Hematopoietic multipotent progenitor cell treated with erythropoietin and hydrocortisone succinate and interleukin-3 and kit ligand, for 17 days (in vitro differentiated cells): Measurements from ENCODE around the gene HLCS.

ENCODE experiments used
- DNase-seq: peaks from one replicate; pipeline ENCODE4 v3.0.0-alpha.2; 2015; ENCODE audit warnings: low spot score

The HLCS gene

DNA sequence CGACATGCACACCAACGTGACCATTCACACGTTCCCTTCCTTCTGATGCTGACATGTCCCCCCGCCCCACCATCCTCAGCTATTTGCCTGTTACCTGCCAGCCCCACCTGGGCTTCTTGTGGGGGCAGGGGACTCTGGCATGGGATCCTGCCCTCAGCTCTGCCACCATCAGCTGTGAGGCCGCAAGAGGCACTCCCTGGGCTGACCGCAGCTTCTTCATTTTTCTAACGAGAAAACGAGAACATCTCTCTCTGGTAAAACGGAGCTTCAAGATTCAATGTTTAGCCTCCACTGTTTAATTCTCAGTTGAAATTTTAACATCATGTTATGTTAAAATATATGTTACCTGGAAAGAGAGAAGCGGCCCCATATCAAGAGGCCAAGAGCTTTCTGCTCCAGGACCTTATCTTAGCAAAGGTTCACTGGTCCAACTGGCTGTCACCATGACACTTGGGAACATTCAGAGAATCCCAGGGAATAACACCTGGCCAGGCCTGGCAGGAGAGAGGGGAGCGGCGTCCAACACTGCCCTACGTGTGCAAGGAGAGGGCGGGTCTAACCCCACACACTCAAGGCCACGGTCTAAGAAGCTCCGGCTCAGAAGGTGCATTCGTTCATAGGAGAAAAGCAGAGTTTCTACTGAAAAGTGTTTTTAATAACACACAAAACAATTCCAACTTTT, 51.3 kb downstream of the HLCS start:
- DNase-seq = no peak

DNA sequence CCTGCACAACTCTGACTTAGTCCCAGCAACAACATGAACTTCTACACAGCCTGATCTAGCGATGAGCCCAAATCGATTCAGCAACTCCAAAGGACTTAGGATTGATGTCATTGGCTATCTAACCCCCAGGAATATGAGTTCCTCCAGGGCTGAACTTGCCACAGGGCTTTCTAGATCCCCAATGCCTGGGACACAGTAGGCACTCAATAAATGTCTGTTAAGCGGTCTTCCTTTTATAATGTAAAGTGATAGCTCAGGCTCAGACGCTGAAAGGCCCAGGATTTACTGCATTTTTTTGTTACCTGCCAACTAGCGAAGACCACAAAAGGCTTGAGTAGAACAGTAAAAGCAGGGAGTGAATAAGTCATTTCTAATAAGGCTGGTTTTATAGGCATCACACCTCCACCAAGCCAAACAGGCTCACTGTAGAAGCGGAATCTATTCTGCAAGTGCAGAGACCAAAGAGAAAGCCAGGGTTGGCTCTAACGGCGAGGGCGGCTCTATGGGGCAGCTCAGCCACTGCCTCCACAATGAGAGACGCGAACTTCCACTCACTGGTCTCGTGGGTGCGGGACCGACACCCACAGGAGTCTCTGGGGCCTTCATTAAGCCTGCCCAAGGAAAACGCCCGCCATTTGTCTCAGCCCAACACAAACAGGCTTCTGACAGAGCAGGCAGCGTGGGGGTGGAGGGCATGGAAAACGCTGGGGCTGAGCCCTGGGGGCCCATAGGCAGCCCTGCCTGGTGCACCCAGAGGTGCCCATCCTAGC, 52.0 kb downstream of the HLCS start:
- no peak for DNase-seq

DNA sequence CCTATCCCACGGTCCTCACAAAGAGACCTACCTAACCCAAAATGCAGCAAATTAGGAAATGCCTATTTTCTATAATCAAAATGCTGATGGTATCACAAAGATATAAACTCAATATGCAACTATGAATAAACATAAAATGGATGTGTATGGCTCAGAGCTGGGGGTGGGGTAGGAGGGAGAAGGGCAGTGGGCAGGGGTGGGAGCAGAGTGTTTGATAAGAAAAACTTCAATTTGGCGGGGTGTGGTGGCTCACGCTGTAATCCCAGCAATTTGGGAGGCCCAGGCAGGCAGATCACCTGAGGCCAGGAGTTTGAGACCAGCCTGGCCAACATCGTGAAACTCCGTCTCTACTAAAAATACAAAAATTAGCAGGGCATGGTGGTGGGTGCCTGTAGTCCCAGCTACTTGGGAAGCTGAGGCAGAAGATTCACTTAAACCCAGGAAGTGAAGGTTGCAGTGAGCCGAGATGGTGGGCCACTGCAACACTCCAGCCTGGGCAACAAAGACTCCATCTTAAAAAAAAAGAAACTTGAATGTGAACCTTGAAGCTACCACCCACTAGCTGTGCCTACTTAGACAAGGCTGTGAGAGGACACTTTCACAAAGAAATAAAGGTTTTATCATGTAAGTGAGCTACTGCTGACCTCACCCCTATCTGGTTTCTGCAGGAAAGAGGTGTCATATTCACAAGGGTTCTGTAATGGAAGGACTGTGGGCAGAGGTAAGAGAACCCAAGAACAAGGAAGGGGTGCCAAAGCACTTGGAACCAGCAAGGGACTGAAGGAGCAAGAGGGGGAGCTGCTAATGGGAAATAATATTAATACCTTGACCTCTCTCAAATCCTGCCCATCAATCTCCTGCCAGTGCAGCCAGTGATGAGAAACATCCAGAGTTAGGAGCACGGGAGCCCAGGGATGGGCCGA, 53.0 kb downstream of the HLCS start:
- no peak for DNase-seq

DNA sequence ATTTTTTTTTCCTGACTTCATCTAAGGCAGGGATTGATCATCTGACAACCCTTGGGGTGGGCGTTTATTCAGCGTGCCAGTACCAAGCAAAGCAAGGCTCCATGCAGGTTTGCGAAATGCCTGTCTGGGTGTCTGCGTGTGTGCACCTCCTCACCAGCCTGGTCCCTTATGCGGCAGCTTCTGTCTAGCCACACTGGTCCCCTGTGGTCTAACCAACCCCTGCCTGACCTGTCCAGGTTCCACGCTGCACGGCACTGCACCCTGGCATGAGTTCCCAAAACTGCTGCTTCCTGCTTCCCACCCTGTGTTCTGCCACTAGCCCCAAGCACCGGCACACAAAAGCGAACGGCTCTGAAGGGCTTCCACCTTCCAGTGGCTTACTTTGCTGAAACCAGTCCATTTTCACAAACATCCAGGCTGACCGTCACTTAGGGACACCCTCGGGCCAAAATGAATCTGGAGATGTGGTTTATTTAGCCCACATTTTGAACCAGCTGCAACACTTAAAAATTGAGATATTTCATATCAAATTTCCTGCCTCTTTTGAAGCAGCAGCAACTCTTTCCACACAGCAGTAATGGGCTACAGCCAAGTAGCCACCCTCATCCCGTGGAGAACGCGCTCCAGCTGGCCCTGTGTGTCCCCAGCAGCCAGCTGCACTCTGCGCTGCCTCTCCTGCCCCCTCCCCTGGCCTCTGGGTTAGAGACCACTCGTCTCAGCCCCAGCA, 55.7 kb downstream of the HLCS start:
- no peak for DNase-seq

DNA sequence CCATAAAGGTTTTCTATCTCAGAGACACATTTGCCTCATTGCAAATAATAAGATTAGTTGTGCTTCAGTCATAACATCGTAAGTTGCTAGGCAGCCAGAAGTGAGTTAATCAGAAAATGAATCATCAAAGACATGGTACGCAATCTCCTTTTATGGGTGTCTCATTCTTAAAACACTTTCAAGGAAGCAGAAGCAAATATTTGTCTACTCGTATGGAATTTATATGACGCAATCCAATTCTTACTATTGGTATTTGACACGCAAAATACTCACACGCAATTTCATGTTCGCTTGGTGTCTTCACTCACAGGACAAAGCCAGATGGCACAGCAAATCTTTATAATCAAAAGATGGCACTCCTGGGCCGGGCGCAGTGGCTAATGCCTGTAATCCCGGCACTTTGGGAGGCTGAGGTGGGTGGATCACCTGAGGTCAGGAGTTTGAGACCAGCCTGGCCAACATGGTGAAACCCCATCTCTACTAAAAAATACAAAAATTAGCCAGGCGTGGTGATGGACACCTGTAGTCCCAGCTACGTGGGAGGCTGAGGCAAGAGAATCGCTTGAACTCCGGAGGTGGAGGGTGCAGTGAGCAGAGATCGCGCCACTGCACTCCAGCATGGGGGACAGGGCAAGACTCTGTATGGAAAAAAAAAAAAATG, 56.4 kb downstream of the HLCS start:
- no peak for DNase-seq

DNA sequence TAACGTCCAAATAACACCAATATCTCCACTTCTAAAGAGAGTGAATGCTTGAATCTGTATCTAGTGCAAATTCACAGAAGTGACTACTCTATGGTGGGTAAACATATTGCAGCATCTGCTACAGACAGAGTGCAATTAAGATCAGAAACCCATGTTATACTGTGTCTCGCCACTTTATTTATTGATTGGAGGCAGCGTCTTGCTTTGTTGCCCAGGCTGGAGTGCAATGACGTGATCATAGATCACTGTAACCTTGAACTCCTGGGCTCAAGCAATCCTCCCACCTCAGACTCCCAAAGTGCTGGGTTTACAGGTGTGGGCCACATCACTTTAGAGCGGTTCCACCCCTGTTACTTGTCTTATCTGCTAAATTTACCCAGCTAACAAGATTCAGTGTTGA, 57.0 kb downstream of the HLCS start:
- DNase-seq = no peak

DNA sequence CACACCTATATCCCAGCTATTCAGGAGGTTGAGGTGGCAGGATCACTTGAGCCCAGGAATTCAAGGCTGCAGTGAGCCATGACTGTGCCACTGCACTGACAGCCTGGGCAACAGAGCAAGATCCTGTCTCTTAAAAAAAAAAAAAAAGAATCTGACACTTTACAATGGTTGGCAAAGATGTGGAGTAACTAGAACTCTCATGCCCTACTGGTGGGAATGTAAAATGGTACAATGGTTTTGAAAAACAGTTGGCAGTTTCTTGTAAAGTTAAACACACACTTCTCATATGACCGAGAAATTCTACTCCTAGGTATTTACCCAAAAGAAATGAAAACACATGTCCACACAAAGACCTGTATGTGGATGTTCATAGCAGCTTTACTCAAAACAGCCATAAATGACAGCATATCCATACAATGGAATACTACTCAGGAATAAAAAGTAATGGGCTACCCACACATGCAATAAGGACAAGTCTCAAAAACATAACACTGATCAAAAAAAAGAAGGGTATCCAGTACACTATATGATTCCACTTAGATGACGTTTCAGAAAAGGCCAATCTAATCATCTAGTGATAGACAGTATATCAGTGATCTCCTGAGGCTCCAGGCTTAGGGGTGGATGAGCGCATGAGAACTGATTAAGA, 58.1 kb downstream of the HLCS start:
- no peak for DNase-seq

DNA sequence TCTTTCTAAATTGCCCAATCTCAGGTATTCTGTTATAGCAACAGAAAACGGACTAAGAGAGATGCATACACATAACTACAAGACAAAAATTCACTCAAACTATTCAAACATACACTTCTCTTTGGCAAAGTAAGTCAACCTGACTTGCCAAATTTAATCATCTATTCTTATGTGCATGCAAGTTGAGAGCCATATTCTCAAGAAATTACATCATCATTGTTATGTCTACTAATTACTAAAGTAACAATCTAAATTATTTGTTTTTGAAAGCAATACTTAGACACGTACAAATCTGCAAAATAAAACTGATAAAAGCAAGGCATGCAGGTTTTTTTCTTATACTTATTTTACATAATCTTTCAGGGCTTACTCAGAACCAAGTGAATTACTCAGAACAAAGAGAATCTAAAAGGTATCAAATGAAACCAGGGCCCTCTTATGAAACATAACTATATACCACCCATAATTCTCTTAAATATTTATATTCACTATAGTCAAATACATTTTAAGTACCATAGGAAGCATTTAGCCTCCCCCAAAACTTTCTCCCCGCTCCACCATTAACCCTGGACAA, 62.3 kb downstream of the HLCS start:
- DNase-seq = no peak

DNA sequence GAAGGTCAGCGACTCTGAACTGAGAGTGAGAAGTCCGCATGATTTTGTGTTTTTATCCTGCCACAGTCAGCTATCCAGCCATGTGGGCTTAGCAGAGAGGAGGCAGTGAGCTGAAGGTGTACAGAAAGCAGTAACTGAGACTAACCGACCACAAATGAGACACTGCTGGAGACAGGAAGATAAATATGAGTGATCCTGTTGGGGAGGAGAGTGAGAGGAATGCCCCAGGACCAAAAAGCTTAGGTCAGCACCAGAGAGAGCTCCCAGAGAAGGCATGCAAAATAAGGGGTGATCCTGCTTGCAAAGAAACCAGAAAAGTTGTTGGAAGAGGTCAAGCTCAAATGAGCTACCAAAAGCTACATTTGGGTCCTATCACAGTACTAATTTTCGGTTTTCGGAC, 63.7 kb downstream of the HLCS start:
- no peak for DNase-seq

DNA sequence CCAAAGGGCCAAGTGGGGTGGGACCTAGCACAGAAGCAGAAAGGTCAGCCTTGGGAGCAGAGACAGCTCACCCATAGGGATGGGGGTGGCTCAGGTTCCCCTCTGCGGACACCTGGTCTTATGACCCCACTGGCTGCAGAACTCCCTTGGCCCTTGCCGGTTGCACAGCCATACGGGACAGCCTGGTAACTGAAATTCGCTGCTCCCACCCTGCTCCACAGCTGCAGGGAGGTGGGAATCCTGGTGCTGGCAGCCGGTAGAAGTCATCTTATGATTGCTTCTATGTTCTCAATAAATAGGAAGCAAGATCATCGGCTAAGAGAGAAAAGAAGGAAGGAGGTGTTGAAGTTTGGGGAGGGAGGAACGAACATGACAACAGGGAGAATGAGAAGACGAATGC, 64.1 kb downstream of the HLCS start:
- DNase-seq = no peak

DNA sequence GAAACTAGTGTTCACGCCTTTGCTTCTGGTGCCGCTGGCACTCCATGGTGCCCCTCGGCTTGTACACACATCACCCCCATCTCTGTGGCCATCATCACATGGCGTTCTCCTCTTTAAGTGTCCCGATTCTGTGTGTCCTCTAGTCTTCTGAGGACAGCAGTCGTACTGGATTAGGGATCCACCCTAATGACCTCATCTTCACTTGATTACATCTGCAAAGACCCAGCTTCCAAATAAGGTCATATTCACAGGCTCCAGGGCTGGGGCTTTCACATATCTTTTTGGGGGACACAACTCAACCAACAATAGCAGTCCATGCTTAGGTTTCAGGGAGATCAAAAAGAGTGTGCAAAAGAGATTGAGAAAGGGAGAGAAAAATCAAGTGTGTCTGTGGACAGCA, 64.9 kb downstream of the HLCS start:
- no peak for DNase-seq

DNA sequence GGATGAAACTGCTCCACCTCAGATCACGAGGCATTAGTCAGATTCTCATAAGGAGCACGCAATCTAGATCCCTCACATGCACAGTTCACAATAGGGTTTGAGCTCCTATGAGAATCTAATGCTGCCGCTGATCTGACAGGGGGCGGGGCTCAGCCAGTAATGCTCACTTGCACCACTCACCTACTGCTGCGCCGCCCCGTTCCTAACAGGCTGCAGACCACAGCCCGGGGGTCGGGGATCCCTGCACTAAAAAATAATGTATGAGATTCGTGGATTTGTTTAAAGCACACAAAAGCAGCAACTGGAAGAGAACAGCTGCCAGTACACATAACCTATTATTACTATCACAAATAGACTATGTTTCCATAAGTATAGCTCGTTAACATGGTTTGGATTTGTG, 72.9 kb downstream of the HLCS start:
- no peak for DNase-seq

DNA sequence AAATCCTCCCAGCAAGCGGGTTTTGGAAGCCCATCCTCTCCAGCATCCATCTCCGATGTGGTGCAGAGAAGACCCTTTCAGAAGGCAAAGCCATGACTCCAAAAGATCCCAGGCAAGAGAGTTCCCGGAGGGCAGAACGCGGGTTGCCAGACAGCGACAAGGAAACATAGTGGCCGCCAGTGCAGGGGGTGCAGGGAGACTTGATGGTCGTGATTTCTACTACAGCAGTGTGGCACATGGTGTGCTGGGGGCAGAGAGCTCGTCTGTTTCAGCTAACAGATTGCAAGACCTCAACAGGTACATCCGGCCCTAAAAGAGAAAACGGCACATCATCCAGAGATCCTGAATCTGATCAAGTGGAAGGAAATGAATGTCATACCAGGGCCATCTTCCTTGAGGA, 74.3 kb downstream of the HLCS start:
- DNase-seq = no peak

DNA sequence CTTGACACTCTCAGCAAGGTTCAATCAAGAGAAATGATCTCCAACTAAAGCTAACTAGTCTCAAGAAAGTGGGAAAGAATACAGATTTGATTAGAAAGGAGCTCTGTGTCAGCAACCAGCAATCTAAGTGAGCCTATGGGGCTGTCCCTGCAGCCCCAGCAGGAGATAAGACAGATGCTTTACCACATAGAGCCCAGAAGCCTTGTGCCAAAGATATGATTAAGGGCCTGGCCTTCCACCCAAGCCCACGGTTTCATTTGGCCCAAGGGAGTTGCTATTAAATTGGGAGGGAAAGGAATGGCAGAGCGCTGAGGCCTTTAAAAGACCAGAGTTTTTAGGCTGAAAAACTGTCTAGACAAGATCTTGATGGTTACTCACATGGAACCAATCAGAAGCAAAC, 74.8 kb downstream of the HLCS start:
- no peak for DNase-seq

DNA sequence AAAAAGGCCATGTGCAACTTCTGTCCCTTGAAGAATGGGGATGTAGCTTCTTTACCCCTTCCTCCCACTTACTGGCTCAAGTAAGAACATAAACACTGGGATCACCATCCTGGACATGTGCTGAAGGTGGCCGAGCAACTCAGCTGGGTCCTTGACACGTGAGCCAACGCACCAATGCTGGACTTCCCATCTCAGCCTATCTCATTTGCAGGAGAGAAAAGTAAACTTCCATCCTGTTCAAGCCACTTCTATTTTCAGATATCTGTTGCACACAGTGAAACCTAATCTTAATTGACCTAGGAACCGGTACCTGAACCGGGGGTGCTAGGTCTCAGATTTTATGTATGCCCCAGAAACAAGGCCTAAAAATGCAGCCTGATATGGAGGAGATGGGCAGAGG, 75.3 kb downstream of the HLCS start:
- no peak for DNase-seq

DNA sequence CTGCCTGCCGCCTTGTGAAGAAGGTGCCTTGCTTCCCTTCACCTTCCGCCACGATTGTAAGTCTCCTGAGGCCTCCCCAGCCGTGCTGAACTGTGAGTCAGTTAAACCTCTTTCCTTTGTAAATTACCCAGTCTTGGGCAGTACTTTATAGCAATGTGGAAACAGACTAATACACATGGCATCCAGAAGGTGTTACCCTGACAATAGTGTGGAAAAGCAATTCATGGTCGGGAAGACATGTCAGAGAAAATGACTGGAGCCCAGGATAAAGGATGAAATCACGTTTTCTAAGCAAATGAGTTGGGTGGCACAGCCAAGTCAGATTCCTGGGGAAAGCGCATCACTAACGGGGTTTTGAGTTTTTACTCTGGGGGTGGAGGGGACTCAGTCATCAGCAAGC, 76.4 kb downstream of the HLCS start:
- no peak for DNase-seq

DNA sequence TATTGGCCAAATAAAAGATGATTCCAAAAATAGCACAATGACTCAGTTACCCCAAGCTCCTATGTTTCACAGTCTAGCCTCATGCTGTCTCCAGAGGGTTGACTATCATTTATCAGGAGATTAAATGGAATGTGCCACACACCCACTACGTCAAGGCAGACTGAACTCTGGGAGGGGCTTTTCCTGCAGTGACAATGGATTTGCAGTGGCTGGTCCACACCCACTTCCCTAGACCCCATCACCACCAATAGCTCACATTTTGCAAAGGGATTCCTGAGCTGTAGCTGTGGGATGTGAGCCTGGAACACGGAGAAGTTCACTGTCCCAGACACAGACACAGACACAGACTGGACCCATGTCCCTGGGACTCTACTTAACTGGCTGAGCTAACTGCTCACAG, 77.1 kb downstream of the HLCS start:
- DNase-seq = no peak

DNA sequence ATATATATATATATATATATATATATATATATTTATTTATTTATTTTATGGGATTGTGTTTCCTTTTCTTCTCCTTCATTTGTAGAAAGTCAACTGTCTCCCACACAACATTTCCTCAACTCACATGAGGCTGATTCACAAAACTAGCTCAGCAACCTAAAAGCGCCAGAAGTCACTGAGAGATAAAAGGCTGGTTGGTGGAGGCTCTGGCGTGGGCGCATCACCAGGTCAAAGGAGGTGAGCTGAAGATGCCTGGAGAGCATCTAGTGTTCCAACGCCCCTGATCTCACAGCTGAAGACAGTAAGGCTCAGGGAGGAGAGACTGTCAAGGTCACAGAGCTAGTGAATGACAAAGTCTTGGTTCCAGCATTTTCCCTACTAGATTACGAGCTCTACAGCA, 78.0 kb downstream of the HLCS start:
- no peak for DNase-seq

DNA sequence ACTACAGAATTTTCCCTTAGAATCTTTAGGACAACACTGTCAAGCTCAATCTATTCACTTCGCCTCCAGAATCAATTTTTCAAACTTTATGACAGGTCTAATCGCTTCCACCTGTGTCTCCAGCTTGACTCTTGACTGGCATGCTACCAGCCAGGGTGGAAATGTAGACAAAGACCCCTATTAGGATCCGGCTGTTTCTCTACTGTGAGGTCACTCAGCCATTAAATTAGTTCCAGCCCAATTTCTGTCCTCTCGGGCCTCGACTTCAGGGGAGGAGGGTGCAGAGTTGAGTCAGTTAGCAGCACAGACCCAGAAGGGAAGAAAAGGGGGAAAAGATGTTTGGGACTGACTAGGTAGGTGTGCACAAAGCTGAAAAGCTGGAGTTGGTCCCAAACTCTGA, 78.5 kb downstream of the HLCS start:
- no peak for DNase-seq

DNA sequence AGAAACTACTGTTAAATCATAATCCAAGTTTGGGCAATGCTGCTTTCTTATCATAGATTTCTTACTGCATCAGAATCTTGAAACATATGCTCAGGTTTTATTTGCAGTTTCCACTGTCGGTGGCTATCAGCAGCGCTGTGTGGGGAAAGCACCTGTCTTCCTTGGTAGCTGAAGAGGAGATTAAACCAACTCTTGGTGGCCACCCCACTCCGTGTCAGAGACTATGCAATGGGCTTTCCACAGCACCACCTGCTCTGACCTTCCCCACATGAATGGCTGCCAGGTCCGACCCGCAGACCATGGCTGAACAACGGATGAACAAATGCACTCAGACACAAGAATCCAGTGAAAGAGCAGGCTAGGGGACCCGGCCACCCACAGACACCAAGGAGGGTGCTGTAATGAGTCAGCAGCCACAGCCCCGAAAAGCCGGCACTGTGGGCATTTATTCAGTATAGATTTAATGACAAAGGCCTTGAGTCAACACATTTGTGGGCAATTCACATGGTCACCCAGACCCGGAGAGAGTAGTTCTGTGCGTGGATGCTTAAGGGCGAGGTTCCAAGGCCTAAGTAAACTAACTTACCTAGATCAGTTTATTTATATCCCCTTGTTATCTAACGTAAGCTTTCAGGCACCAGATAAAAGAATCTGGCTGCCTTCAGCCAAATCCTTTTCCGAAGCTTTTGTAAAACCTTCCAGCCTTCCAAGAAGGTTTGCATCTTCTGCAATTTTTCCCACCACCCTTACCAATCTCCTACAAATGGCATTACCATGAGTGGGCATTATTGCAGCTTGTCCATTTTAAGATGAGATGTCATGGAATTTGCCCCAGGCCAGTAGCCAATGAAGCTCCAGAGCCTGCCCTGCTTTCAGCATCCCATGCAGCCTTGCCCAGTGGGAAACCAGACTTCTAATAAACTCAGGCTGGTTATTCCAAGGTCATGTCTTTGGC, 82.7 kb downstream of the HLCS start:
- no peak for DNase-seq
